HEK293 (cell line): ENCODE data around the gene MTG1.

Experiments
- CTCF ChIA-PET: fragments of 350-600 bp; formaldehyde crosslinking; extraction: SDS; loops from one replicate; lab custom pipeline; 2021; ENCODE audit warnings: antibody characterized with exemption; lab: Yijun Ruan, JAX
- POLR2A ChIA-PET: fragments of 300-600 bp; formaldehyde crosslinking; extraction: SDS; loops from one replicate; lab custom pipeline; 2020; ENCODE audit warnings: antibody characterized with exemption, inconsistent platforms; lab: Yijun Ruan, JAX
- H3K27ac ChIP-seq: fragments of 200-500 bp; sonication (Bioruptor generic); 2 replicates; pipeline ENCODE4 v1.5.1; 2014; ENCODE audit warnings: low read depth, low read length, control low read depth, inconsistent platforms; ENCODE audit errors: extremely low read depth
- H3K36me3 ChIP-seq, 2 experiments: fragments of 200-500 bp in 1 of 2; sonication (Bioruptor generic) in 1 of 2; 1 replicate in 1 of 2; 2 replicates in 1 of 2; pipeline ENCODE4 v1.5.1; 2014 to 2017; ENCODE audit warnings: inconsistent platforms in 2 of 2, low read length in 2 of 2; ENCODE audit not compliant: control insufficient read depth in 2 of 2, insufficient read depth in 1 of 2
- H3K4me1 ChIP-seq: fragments of 200-500 bp; sonication (Bioruptor generic); 2 replicates; pipeline ENCODE4 v1.5.1; 2014; ENCODE audit warnings: mild to moderate bottlenecking, low read length, inconsistent platforms; ENCODE audit not compliant: control insufficient read depth, insufficient read depth
- H3K4me3 ChIP-seq: 2 replicates; pipeline ENCODE4 v1.5.1; 2011; ENCODE audit warnings: low read depth, mild to moderate bottlenecking, control low read depth, low read length, moderate library complexity
- H3K9me3 ChIP-seq: fragments of 200-500 bp; sonication (Bioruptor generic); 2 replicates; pipeline ENCODE4 v1.5.1; 2014; ENCODE audit warnings: low read depth, low read length, inconsistent platforms; ENCODE audit not compliant: control insufficient read depth, insufficient read depth
- EGR2 ChIP-seq: fragments of 450-650 bp; formaldehyde crosslinking; IDR thresholded peaks from 2 replicates; pipeline ENCODE4 v1.5.1; 2016; ENCODE audit warnings: low read depth, missing biosample characterization, missing genetic modification characterization
- KLF8 ChIP-seq: fragments of 450-650 bp; formaldehyde crosslinking; IDR thresholded peaks from 2 replicates; pipeline ENCODE4 v1.5.1; 2016; ENCODE audit warnings: missing biosample characterization, missing genetic modification characterization
- KLF9 ChIP-seq: fragments of 450-650 bp; formaldehyde crosslinking; IDR thresholded peaks from 2 replicates; pipeline ENCODE4 v1.5.1; 2016; ENCODE audit warnings: missing biosample characterization, missing genetic modification characterization, low read depth
- MZF1 ChIP-seq: fragments of 450-650 bp; formaldehyde crosslinking; IDR thresholded peaks from 2 replicates; pipeline ENCODE4 v1.5.1; 2017; ENCODE audit warnings: missing biosample characterization, missing genetic modification characterization, borderline replicate concordance
- RBAK ChIP-seq: fragments of 450-650 bp; formaldehyde crosslinking; IDR thresholded peaks from 2 replicates; pipeline ENCODE4 v1.5.1; 2016; ENCODE audit warnings: missing biosample characterization, missing genetic modification characterization
- REPIN1 ChIP-seq: fragments of 450-650 bp; formaldehyde crosslinking; IDR thresholded peaks from 2 replicates; pipeline ENCODE4 v1.5.1; 2017; ENCODE audit warnings: missing biosample characterization, missing genetic modification characterization, low read depth
- SALL2 ChIP-seq: fragments of 450-650 bp; formaldehyde crosslinking; IDR thresholded peaks from 2 replicates; pipeline ENCODE4 v1.5.0; 2017; ENCODE audit warnings: missing biosample characterization, mild to moderate bottlenecking, missing genetic modification characterization, borderline replicate concordance
- TRIM28 ChIP-seq: IDR thresholded peaks from 2 replicates; pipeline ENCODE4 v1.6.1; 2011; ENCODE audit warnings: low read length, control low read depth, borderline replicate concordance
- YY1 ChIP-seq: fragments of 450-650 bp; formaldehyde crosslinking; IDR thresholded peaks from 2 replicates; pipeline ENCODE4 v1.5.1; 2018; ENCODE audit warnings: missing biosample characterization, missing genetic modification characterization
- ZBTB48 ChIP-seq: fragments of 450-650 bp; formaldehyde crosslinking; IDR thresholded peaks from 2 replicates; pipeline ENCODE4 v1.5.1; 2016; ENCODE audit warnings: missing biosample characterization, missing genetic modification characterization
- ZNF174 ChIP-seq: fragments of 450-650 bp; formaldehyde crosslinking; IDR thresholded peaks from 2 replicates; pipeline ENCODE4 v1.5.0; 2017; ENCODE audit warnings: missing biosample characterization, mild to moderate bottlenecking, missing genetic modification characterization
- ZNF274 ChIP-seq, 2 experiments: fragments of 200-500 bp in 1 of 2; fragments of 450-650 bp in 1 of 2; sonication (Bioruptor generic) in 1 of 2; formaldehyde crosslinking in 1 of 2; IDR thresholded peaks; 2 replicates each; pipeline versions ENCODE4 v1.5.1 to v1.6.1; 2014 to 2016; ENCODE audit warnings: borderline replicate concordance in 1 of 2, inconsistent platforms in 1 of 2, low read length in 1 of 2, missing biosample characterization in 1 of 2, missing genetic modification characterization in 1 of 2
- ZNF394 ChIP-seq: fragments of 450-650 bp; formaldehyde crosslinking; IDR thresholded peaks from 2 replicates; pipeline ENCODE4 v1.5.1; 2016; ENCODE audit warnings: missing biosample characterization, missing genetic modification characterization, mild to moderate bottlenecking, moderate library complexity, borderline replicate concordance
- ZNF416 ChIP-seq: fragments of 450-650 bp; formaldehyde crosslinking; IDR thresholded peaks from 2 replicates; pipeline ENCODE4 v1.5.1; 2016; ENCODE audit warnings: missing biosample characterization, missing genetic modification characterization
- ZNF433 ChIP-seq: fragments of 450-650 bp; formaldehyde crosslinking; IDR thresholded peaks from 2 replicates; pipeline ENCODE4 v1.5.1; 2016; ENCODE audit warnings: missing biosample characterization, missing genetic modification characterization, low read depth
- ZNF501 ChIP-seq: fragments of 450-650 bp; formaldehyde crosslinking; IDR thresholded peaks from 2 replicates; pipeline ENCODE4 v1.5.1; 2016; ENCODE audit warnings: missing biosample characterization, missing genetic modification characterization
- ZNF510 ChIP-seq: fragments of 450-650 bp; formaldehyde crosslinking; IDR thresholded peaks from 2 replicates; pipeline ENCODE4 v1.5.1; 2018; ENCODE audit warnings: mild to moderate bottlenecking, missing genetic modification characterization, missing biosample characterization; ENCODE audit not compliant: insufficient replicate concordance
- ZNF549 ChIP-seq: fragments of 450-650 bp; IDR thresholded peaks from 2 replicates; pipeline ENCODE4 v1.5.1; 2018; ENCODE audit warnings: missing biosample characterization, missing genetic modification characterization, mild to moderate bottlenecking, inconsistent platforms, moderate library complexity
- ZNF561 ChIP-seq: fragments of 450-650 bp; IDR thresholded peaks from 2 replicates; pipeline ENCODE4 v1.5.1; 2018; ENCODE audit warnings: missing biosample characterization, missing genetic modification characterization, borderline replicate concordance
- ZNF626 ChIP-seq: fragments of 450-650 bp; sonication (Bioruptor Pico); formaldehyde crosslinking; IDR thresholded peaks from 2 replicates; pipeline ENCODE4 v1.5.1; 2018; ENCODE audit warnings: missing biosample characterization, missing genetic modification characterization, inconsistent platforms
- ZNF629 ChIP-seq: fragments of 450-650 bp; formaldehyde crosslinking; IDR thresholded peaks from 2 replicates; pipeline ENCODE4 v1.5.1; 2017; ENCODE audit warnings: missing biosample characterization, missing genetic modification characterization
- ZNF658 ChIP-seq: fragments of 450-650 bp; formaldehyde crosslinking; IDR thresholded peaks from 2 replicates; pipeline ENCODE4; 2016; ENCODE audit warnings: missing biosample characterization, missing genetic modification characterization
- ZNF677 ChIP-seq: fragments of 450-650 bp; IDR thresholded peaks from 2 replicates; pipeline ENCODE4 v1.5.0; 2018; ENCODE audit warnings: missing biosample characterization, mild to moderate bottlenecking, missing genetic modification characterization, moderate library complexity
- ZNF777 ChIP-seq: fragments of 450-650 bp; formaldehyde crosslinking; IDR thresholded peaks from 2 replicates; pipeline ENCODE4 v1.5.1; 2017; ENCODE audit warnings: missing biosample characterization, missing genetic modification characterization, borderline replicate concordance
- ZNF785 ChIP-seq: fragments of 450-650 bp; formaldehyde crosslinking; IDR thresholded peaks from 2 replicates; pipeline ENCODE4 v1.5.1; 2016; ENCODE audit warnings: missing biosample characterization, missing genetic modification characterization
- ZNF837 ChIP-seq: fragments of 450-650 bp; formaldehyde crosslinking; IDR thresholded peaks from 2 replicates; pipeline ENCODE4 v1.5.1; 2016; ENCODE audit warnings: missing biosample characterization, missing genetic modification characterization
- TF ChIP-seq, protein P1 (sequence below): fragments of 450-650 bp; formaldehyde crosslinking; IDR thresholded peaks from 2 replicates; pipeline ENCODE4 v1.5.1; 2016; ENCODE audit warnings: missing biosample characterization, missing genetic modification characterization
- TF ChIP-seq, protein P2 (sequence below): fragments of 450-650 bp; formaldehyde crosslinking; IDR thresholded peaks from 2 replicates; pipeline ENCODE4 v1.5.1; 2017; ENCODE audit warnings: missing biosample characterization, mild to moderate bottlenecking, missing genetic modification characterization, moderate library complexity
- TF ChIP-seq, protein P3 (sequence below): fragments of 450-650 bp; formaldehyde crosslinking; IDR thresholded peaks from 2 replicates; pipeline ENCODE4 v1.5.1; 2016; ENCODE audit warnings: missing biosample characterization, missing genetic modification characterization
- TF ChIP-seq, protein P4 (sequence below): fragments of 450-650 bp; formaldehyde crosslinking; IDR thresholded peaks from 2 replicates; pipeline ENCODE4 v1.5.1; 2016; ENCODE audit warnings: missing biosample characterization, missing genetic modification characterization

Gene MTG1

DNA sequence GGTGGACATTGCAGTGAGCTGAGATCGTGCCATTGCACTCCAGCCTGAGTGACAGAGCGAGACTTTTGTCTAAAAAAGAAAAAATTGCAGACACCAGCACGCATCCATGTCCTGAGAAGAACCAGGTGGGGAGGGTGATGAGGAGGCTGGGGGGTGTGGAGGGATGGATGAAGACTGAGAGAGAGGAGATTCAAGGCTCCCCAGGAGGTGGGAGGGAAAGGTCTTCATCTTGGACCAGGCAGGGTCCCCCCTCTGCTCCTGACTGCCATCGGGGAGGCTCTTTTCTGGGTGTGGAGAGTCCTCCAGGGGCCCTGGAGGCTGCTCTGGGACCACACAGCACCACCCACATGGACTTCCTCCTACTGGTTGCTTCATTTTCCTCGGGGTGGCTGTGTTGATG, 61.2 kb downstream of the MTG1 start:
- no peak for TF ChIP-seq KLF9 (tag by site-specific recombination)
- TF ChIP-seq ZNF501 = no peak
- TF ChIP-seq, protein P1, sequence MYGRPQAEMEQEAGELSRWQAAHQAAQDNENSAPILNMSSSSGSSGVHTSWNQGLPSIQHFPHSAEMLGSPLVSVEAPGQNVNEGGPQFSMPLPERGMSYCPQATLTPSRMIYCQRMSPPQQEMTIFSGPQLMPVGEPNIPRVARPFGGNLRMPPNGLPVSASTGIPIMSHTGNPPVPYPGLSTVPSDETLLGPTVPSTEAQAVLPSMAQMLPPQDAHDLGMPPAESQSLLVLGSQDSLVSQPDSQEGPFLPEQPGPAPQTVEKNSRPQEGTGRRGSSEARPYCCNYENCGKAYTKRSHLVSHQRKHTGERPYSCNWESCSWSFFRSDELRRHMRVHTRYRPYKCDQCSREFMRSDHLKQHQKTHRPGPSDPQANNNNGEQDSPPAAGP (tag by site-specific recombination) = no peak
- no peak for TF ChIP-seq ZBTB48 (tag by site-specific recombination)
- no peak for TF ChIP-seq ZNF777
- no peak for TF ChIP-seq ZNF174 (tag by site-specific recombination)
- TF ChIP-seq ZNF510 (tag by site-specific recombination) = no peak
- TF ChIP-seq ZNF677 (tag by site-specific recombination) = no peak
- no peak for TF ChIP-seq ZNF785 (tag by site-specific recombination)
- no peak for TF ChIP-seq RBAK (tag by site-specific recombination)
- TF ChIP-seq ZNF274 (IDR thresholded peaks at IDR 0.05; ENCODE audit: low read length) = no peak
- TF ChIP-seq ZNF274 (tag by site-specific recombination; IDR thresholded peaks at IDR 0.05; ENCODE audit: borderline replicate concordance) = no peak
- TF ChIP-seq MZF1 (tag by site-specific recombination) = no peak
- TF ChIP-seq YY1 (tag by site-specific recombination) = no peak
- TF ChIP-seq ZNF416 (tag by site-specific recombination) = no peak
- TF ChIP-seq, protein P2, sequence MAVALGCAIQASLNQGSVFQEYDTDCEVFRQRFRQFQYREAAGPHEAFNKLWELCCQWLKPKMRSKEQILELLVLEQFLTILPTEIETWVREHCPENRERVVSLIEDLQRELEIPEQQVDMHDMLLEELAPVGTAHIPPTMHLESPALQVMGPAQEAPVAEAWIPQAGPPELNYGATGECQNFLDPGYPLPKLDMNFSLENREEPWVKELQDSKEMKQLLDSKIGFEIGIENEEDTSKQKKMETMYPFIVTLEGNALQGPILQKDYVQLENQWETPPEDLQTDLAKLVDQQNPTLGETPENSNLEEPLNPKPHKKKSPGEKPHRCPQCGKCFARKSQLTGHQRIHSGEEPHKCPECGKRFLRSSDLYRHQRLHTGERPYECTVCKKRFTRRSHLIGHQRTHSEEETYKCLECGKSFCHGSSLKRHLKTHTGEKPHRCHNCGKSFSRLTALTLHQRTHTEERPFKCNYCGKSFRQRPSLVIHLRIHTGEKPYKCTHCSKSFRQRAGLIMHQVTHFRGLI = no peak
- no peak for TF ChIP-seq SALL2 (tag by site-specific recombination)
- TF ChIP-seq REPIN1 = no peak
- TF ChIP-seq TRIM28 = no peak
- TF ChIP-seq ZNF837 (tag by site-specific recombination) = no peak
- H3K36me3 ChIP-seq = no peaks in the 10 kb centered on the region
- no peak overlapping the region for H3K4me3 ChIP-seq
- H3K9me3 ChIP-seq = no peaks in the 10 kb centered on the region
- ChIA-PET CTCF (no interaction called here), POLR2A (no interaction called here)
- no peak overlapping the region for H3K27ac ChIP-seq
- no peaks in the 10 kb centered on the region for H3K4me1 ChIP-seq

DNA sequence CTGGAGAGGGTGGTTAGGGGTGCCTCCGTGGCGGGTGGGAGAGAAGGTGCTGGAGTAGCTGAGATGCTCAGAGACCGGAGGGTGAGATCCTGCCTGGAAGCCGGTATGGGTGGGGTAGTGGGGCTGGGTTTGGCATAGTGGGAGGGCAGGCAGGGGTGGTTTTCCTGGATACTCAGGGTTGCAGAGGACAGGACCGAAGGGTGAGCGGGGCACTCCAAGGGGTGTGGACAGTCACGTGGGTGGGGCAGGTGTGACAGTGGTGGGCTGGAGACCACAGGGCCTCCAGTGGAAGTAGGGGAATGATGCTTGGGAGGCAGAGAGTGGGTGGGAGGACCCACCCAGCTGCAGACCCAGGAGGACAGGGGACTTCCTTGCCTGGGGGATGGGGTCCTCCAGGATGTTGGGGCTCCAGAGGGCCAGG, 61.7 kb downstream of the MTG1 start:
- CTCF ChIA-PET = no interaction called here
- no peaks in the 10 kb centered on the region for H3K9me3 ChIP-seq
- no peaks in the 10 kb centered on the region for H3K4me1 ChIP-seq
- no peak overlapping the region for H3K4me3 ChIP-seq
- POLR2A ChIA-PET = no interaction called here
- no peak overlapping the region for H3K27ac ChIP-seq
- H3K36me3 ChIP-seq = no peaks in the 10 kb centered on the region
- TF ChIP-seq, protein P3, sequence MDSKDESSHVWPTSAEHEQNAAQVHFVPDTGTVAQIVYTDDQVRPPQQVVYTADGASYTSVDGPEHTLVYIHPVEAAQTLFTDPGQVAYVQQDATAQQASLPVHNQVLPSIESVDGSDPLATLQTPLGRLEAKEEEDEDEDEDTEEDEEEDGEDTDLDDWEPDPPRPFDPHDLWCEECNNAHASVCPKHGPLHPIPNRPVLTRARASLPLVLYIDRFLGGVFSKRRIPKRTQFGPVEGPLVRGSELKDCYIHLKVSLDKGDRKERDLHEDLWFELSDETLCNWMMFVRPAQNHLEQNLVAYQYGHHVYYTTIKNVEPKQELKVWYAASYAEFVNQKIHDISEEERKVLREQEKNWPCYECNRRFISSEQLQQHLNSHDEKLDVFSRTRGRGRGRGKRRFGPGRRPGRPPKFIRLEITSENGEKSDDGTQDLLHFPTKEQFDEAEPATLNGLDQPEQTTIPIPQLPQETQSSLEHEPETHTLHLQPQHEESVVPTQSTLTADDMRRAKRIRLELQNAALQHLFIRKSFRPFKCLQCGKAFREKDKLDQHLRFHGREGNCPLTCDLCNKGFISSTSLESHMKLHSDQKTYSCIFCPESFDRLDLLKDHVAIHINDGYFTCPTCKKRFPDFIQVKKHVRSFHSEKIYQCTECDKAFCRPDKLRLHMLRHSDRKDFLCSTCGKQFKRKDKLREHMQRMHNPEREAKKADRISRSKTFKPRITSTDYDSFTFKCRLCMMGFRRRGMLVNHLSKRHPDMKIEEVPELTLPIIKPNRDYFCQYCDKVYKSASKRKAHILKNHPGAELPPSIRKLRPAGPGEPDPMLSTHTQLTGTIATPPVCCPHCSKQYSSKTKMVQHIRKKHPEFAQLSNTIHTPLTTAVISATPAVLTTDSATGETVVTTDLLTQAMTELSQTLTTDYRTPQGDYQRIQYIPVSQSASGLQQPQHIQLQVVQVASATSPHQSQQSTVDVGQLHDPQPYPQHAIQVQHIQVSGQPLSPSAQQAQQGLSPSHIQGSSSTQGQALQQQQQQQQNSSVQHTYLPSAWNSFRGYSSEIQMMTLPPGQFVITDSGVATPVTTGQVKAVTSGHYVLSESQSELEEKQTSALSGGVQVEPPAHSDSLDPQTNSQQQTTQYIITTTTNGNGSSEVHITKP (tag by site-specific recombination) = no peak
- TF ChIP-seq ZNF626 = no peak
- peak; percentile 53 for TF ChIP-seq EGR2 (tag by site-specific recombination)
- no peak for TF ChIP-seq ZNF549 (tag by site-specific recombination)
- no peak for TF ChIP-seq ZNF629 (tag by site-specific recombination)
- no peak for TF ChIP-seq ZNF561
- peak; percentile 26; the same call in 1 of the 2 replicates for TF ChIP-seq KLF8 (tag by site-specific recombination)
- TF ChIP-seq, protein P4, sequence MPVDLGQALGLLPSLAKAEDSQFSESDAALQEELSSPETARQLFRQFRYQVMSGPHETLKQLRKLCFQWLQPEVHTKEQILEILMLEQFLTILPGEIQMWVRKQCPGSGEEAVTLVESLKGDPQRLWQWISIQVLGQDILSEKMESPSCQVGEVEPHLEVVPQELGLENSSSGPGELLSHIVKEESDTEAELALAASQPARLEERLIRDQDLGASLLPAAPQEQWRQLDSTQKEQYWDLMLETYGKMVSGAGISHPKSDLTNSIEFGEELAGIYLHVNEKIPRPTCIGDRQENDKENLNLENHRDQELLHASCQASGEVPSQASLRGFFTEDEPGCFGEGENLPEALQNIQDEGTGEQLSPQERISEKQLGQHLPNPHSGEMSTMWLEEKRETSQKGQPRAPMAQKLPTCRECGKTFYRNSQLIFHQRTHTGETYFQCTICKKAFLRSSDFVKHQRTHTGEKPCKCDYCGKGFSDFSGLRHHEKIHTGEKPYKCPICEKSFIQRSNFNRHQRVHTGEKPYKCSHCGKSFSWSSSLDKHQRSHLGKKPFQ (tag by site-specific recombination) = no peak
- TF ChIP-seq ZNF394 (tag by site-specific recombination) = peak; percentile 41; the same call in 1 of the 2 replicates
- TF ChIP-seq ZNF658 (tag by site-specific recombination) = no peak
- no peak for TF ChIP-seq ZNF433
- no peak for TF ChIP-seq KLF9 (tag by site-specific recombination)
